Mesendoderm (in vitro differentiated cells): ENCODE results near the gene SIRT6.

ENCODE experiments used
- DNase-seq: peaks from one replicate; pipeline ENCODE4 v3.0.0; 2013
- H2AK5ac ChIP-seq: 2 replicates; pipeline ENCODE4 v1.6.1; 2013; ENCODE audit warnings: low read length, inconsistent platforms
- H2BK120ac ChIP-seq: 2 replicates; pipeline ENCODE4 v1.6.1; 2013; ENCODE audit warnings: low read depth, mild to moderate bottlenecking, low read length, moderate library complexity, mixed read lengths
- H2BK15ac ChIP-seq: replicated peaks from 2 replicates; pipeline ENCODE4 v1.6.1; 2013; ENCODE audit warnings: low read depth, mild to moderate bottlenecking, moderate library complexity
- H2BK5ac ChIP-seq: 2 replicates; pipeline ENCODE4 v1.6.1; 2013; ENCODE audit warnings: low read length, inconsistent platforms
- H3K18ac ChIP-seq: 2 replicates; pipeline ENCODE4 v1.6.1; 2013; ENCODE audit warnings: mild to moderate bottlenecking, low read length, mixed read lengths
- H3K23ac ChIP-seq: one replicate; pipeline ENCODE4 v1.6.1; 2013; ENCODE audit warnings: low read length
- H3K27ac ChIP-seq: 2 replicates; pipeline ENCODE4 v1.5.1; 2013; ENCODE audit warnings: low read depth, mild to moderate bottlenecking, inconsistent platforms, low read length, moderate library complexity
- H3K27me3 ChIP-seq: 2 replicates; pipeline ENCODE4 v1.6.1; 2013; ENCODE audit warnings: low read length, control low read depth, mild to moderate bottlenecking, inconsistent platforms; ENCODE audit not compliant: insufficient read depth, poor library complexity
- H3K36me3 ChIP-seq: 2 replicates; pipeline ENCODE4 v1.6.1; 2013; ENCODE audit warnings: low read length, inconsistent platforms; ENCODE audit not compliant: control insufficient read depth, insufficient read depth
- H3K4ac ChIP-seq: one replicate; pipeline ENCODE4 v1.6.1; 2013; ENCODE audit warnings: low read depth, mild to moderate bottlenecking, low read length, moderate library complexity
- H3K4me1 ChIP-seq: 2 replicates; pipeline ENCODE4 v1.6.1; 2013; ENCODE audit warnings: low read depth, low read length, inconsistent platforms; ENCODE audit not compliant: control insufficient read depth
- H3K4me2 ChIP-seq: 2 replicates; pipeline ENCODE4 v1.6.1; 2013; ENCODE audit warnings: low read length
- H3K4me3 ChIP-seq: 2 replicates; pipeline ENCODE4 v1.5.1; 2013; ENCODE audit warnings: mild to moderate bottlenecking, low read length
- H3K56ac ChIP-seq: one replicate; pipeline ENCODE4 v1.6.1; 2013; ENCODE audit warnings: low read length
- H3K79me1 ChIP-seq: 2 replicates; pipeline ENCODE4 v1.6.1; 2013; ENCODE audit warnings: low read length, inconsistent platforms
- H3K79me2 ChIP-seq: 2 replicates; pipeline ENCODE4 v1.6.1; 2013; ENCODE audit warnings: mild to moderate bottlenecking, low read length; ENCODE audit not compliant: control insufficient read depth, insufficient read depth
- H3K9ac ChIP-seq: 2 replicates; pipeline ENCODE4 v1.6.1; 2013; ENCODE audit warnings: low read length, inconsistent platforms
- H4K5ac ChIP-seq: one replicate; pipeline ENCODE4 v1.6.1; 2013; ENCODE audit warnings: low read length
- H4K8ac ChIP-seq: one replicate; pipeline ENCODE4 v1.6.1; 2013; ENCODE audit warnings: low read depth, mild to moderate bottlenecking, control low read depth, low read length, moderate library complexity
- WGBS: extraction: QIAGEN DNeasy Blood & Tissue Kit; methylation state at CpG from one replicate; pipeline ENCODE4 v1.1.7; 2013; ENCODE audit warnings: low lambda C conversion rate, missing lambda C conversion rate; ENCODE audit not compliant: insufficient coverage; ENCODE audit errors: extremely low coverage; 5-methylcytosine and 5-hydroxymethylcytosine counted together

SIRT6 gene

GRCh38 chr19:4208385-4209094, 26.2 kb upstream of the SIRT6 start:
- peak; percentile 83 for DNase-seq
- Histone ChIP-seq H3K56ac (no peak overlapping the region), H3K4ac (no peak overlapping the region), H3K4me3 (no peak overlapping the region), H2AK5ac (no peak overlapping the region), H2BK120ac (no peak overlapping the region), H4K8ac (no peak overlapping the region), H3K23ac (no peak overlapping the region), H2BK15ac (no peak overlapping the region), H3K27ac (no peak overlapping the region), H3K27me3 (no peaks in the 10 kb centered on the region), H3K9ac (no peak overlapping the region), H3K79me1 (no peaks in the 10 kb centered on the region), H3K79me2 (no peaks in the 10 kb centered on the region), H3K18ac (no peak overlapping the region), H3K36me3 (no peaks in the 10 kb centered on the region), H3K4me1 (no peaks in the 10 kb centered on the region), H2BK5ac (no peak overlapping the region), H3K4me2 (no peak overlapping the region), H4K5ac (no peak overlapping the region)
- no CpG with 5 or more reads among the region's 13 CpGs for WGBS

GRCh38 chr19:4206818-4207484, 24.6 kb upstream of the SIRT6 start:
- no peak overlapping the region for H3K18ac ChIP-seq
- H2BK15ac ChIP-seq: no peak overlapping the region
- H3K23ac ChIP-seq: no peak overlapping the region
- H2BK120ac ChIP-seq: no peak overlapping the region
- no CpG with 5 or more reads among the region's 10 CpGs for WGBS
- H3K4me3 ChIP-seq: no peak overlapping the region
- H3K4me1 ChIP-seq: no peaks in the 10 kb centered on the region
- no peak overlapping the region for H3K9ac ChIP-seq
- H3K79me2 ChIP-seq: no peaks in the 10 kb centered on the region
- H3K27me3 ChIP-seq: no peaks in the 10 kb centered on the region
- no peaks in the 10 kb centered on the region for H3K36me3 ChIP-seq
- H3K27ac ChIP-seq: no peak overlapping the region
- no peak overlapping the region for H3K4ac ChIP-seq
- DNase-seq: peak; percentile 25
- no peak overlapping the region for H4K8ac ChIP-seq
- no peak overlapping the region for H4K5ac ChIP-seq
- H3K56ac ChIP-seq: no peak overlapping the region
- no peak overlapping the region for H2BK5ac ChIP-seq
- H3K79me1 ChIP-seq: no peaks in the 10 kb centered on the region
- H3K4me2 ChIP-seq: no peak overlapping the region
- H2AK5ac ChIP-seq: no peak overlapping the region

DNA sequence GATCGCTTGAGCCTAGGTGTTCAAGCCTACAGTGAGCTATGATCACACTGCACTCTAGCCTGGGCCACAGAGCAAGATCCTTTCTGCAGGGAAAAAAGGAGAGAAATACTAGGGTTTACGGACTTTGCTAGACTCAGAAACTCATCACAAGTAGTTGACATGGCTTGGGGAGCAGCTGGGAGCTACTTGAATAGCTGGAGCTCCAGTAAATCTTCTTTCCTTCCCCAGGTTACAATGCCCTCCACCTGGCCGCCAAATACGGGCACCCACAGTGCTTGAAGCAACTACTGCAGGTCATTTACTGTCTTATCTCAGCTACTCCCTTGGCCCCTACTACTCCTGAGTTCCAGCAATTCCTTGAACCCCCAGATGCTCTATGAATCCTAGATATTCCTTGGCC, 19.4 kb upstream of the SIRT6 start:
- Histone ChIP-seq H3K27ac (no peak overlapping the region), H3K79me2 (no peaks in the 10 kb centered on the region), H3K79me1 (no peaks in the 10 kb centered on the region), H3K56ac (no peak overlapping the region), H2BK15ac (no peak overlapping the region), H3K4me1 (no peaks in the 10 kb centered on the region), H2BK120ac (no peak overlapping the region), H3K4me3 (no peak overlapping the region), H4K5ac (no peak overlapping the region), H3K4ac (no peak overlapping the region), H3K27me3 (no peaks in the 10 kb centered on the region), H2BK5ac (no peak overlapping the region), H4K8ac (no peak overlapping the region), H3K4me2 (no peak overlapping the region), H2AK5ac (no peak overlapping the region), H3K36me3 (no peaks in the 10 kb centered on the region), H3K18ac (no peak overlapping the region), H3K9ac (no peak overlapping the region), H3K23ac (no peak overlapping the region)
- no CpG with 5 or more reads among the region's 4 CpGs for WGBS
- no peak for DNase-seq

DNA sequence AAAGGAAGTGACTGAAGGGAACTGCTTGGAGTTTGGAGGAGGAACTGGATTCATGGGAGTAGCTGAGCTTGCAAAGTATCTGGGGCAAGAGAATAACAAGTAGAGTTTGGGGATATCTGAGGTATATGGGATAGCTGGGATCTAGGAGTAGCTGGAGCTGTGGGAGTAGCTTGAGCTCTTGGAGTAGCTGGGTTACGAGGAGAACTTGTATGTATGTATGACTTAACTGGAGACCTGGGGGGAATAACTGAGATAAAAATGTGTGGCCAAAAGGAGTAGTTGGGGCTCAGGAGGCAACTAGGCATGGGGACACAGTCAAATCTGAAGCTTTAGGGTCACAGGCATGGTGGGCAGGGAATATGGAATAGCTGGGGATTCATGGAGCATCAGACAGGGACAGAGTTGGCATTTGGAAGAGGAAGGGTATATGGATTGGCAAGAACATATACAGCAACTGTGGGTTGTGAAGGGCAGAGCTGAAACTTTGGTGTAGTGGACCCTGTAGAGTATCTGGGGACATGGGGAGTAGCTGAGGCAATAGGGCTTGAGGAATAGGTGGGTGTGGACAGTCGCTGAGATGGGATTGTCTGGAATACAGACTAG, 18.7 kb upstream of the SIRT6 start:
- no peak overlapping the region for H3K4me3 ChIP-seq
- H4K5ac ChIP-seq: no peak overlapping the region
- H3K27ac ChIP-seq: no peak overlapping the region
- no peaks in the 10 kb centered on the region for H3K4me1 ChIP-seq
- WGBS: no CpG with 5 or more reads among the region's 2 CpGs
- H3K23ac ChIP-seq: no peak overlapping the region
- H2BK15ac ChIP-seq: no peak overlapping the region
- no peak overlapping the region for H2BK120ac ChIP-seq
- no peak overlapping the region for H4K8ac ChIP-seq
- no peaks in the 10 kb centered on the region for H3K79me1 ChIP-seq
- H3K36me3 ChIP-seq: no peaks in the 10 kb centered on the region
- no peak overlapping the region for H3K18ac ChIP-seq
- no peaks in the 10 kb centered on the region for H3K27me3 ChIP-seq
- no peak overlapping the region for H2AK5ac ChIP-seq
- no peak overlapping the region for H2BK5ac ChIP-seq
- no peak overlapping the region for H3K4ac ChIP-seq
- H3K56ac ChIP-seq: no peak overlapping the region
- no peaks in the 10 kb centered on the region for H3K79me2 ChIP-seq
- no peak overlapping the region for H3K9ac ChIP-seq
- DNase-seq: no peak
- H3K4me2 ChIP-seq: no peak overlapping the region

DNA sequence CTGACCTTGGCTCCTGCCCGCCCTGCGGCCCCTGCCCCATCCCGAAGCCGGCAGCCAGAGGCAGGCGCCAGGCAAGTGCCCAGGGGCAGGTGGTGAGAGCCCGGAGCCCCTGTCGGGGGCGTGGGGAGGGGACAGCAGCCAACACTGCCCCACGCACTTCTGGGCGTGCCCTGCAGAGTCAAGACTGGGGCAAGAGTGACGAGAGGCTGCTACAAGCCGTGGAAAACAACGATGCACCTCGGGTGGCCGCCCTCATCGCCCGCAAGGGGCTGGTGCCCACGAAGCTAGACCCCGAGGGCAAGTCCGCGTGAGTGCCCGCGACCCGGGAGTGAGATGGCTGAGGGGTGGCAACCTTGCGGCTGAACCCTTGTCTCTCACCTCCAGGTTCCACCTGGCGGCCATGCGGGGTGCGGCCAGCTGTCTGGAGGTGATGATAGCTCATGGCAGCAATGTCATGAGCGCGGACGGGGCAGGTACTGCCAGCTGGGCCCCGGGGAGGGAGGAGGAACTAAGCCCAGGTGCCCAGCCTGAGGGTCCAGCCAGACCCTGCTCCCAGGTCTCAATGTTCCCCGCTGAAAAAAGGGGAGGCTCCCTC, 17.4 kb upstream of the SIRT6 start:
- Histone ChIP-seq H3K27me3 (no peaks in the 10 kb centered on the region), H4K5ac (no peak overlapping the region), H2BK5ac (no peak overlapping the region), H4K8ac (no peak overlapping the region), H2AK5ac (no peak overlapping the region), H3K4me2 (no peak overlapping the region), H3K36me3 (no peaks in the 10 kb centered on the region), H3K79me1 (no peaks in the 10 kb centered on the region), H3K23ac (no peak overlapping the region), H3K9ac (no peak overlapping the region), H2BK120ac (no peak overlapping the region), H3K56ac (no peak overlapping the region), H3K27ac (no peak overlapping the region), H3K4me1 (no peaks in the 10 kb centered on the region), H3K4me3 (no peak overlapping the region), H3K79me2 (no peaks in the 10 kb centered on the region), H2BK15ac (no peak overlapping the region), H3K18ac (no peak overlapping the region), H3K4ac (no peak overlapping the region)
- no peak for DNase-seq
- WGBS: no CpG with 5 or more reads among the region's 33 CpGs
